GM21360 (cell line): ENCODE data around the gene PAEP.

Experiments used
- ATAC-seq: cut with Tn5 transposase; IDR thresholded peaks from one replicate; pipeline ENCODE4 v1.9.1; 2021; ENCODE audit warnings: mild to moderate bottlenecking, moderate library complexity; ENCODE audit not compliant: unreplicated experiment

PAEP gene

GRCh38 chr9:135612981-135613910 lies 51.7 kb downstream of the PAEP start:
- ATAC-seq = no peak

GRCh38 chr9:135613946-135614805 lies 52.6 kb downstream of the PAEP start:
- ATAC-seq = no peak

DNA sequence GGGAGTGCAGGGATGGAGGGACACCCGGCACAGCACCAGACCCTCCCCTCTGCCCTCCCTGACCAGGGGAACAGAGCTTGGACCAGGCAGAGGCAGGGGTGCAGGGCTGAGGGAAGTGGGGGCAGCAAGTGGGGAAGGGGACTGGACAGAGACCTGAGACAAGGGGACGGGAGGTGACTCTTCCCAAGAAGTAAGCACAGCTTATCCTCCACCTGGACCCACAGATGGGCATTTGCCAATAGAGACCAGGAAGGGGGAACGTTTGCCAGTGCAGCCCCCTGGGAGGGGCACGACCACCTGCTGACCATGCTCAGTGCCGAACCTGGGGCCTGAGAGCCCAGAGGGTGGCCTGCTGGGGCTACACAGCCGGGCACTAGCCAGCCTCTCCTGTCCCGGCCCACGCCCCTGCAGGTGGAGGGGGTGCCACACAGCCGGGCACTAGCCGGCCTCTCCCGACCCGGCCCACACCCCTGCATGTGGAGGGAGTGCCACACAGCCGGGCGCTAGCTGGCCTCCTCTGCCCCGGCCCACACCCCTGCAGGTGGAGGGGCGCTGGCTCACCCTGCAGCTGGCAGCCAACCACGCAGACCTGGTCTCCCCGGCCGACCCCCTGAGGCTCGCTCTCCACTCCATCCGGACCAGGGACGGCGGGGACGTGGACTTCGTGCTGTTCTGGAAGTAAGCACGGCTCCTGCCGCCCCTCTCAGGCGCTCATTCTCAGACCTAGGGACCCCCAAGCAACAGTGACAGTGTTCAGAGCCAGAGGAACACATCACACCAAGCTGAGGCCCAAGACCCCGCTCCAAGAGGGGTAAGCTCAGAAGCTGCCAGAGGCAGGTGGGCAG lies 53.5 kb downstream of the PAEP start:
- no peak for ATAC-seq

DNA sequence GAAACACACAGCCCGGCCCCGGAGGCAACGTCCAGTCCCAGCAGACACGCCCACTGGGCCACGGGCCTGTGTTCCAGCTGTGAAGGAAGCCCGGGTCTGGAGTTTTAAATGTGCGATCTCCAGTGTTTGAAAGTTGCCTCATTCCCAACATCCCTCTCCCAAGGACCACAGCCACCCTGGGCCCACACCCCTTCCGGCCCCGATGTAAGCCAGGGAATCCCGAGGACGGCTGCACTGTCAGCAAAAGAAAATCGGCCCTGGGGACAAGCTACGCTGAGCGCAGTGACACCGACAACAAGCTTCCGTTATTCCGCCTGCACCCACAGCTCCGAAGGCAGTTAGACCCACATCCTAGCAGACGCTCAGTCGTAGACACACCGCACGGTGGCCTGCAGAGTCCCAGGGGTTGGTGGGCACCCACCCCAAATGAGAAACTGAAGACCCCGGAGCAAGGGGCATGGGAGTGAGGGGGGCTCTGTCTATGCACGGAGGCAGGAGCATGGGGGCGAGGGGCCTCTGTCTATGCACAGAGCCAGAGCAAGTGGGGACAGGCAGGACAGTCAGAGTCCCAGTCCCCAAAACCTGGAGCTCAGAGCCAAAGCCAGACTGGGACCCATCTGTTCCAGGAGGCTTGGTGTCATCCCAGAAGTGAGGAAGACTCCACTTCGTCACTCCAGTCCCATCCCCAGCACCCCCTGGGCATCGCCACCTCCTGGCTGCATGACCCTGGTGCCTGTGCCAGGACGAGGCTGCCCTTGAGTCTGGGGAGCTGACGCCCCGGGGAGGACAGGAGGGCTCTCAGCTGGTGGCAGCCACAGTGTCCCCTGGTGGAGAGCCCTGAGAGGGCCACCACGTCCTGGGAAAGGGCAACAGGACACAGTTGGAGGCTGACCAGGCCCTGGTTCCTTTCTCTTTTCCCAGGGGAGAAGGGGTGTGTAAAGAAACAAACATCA lies 54.4 kb downstream of the PAEP start:
- ATAC-seq = no peak
